Stomach (tissue), 4 donors: ENCODE data around the gene PRKCA.

Experiments used
- POLR2AphosphoS5 ChIP-seq, 3 donors: sonication (generic); formaldehyde crosslinking; IDR thresholded peaks; one replicate each; pipeline ENCODE4 v1.6.1; 2016; ENCODE audit warnings: antibody characterized with exemption in 3 of 3
- TF ChIP-seq, protein P1 (sequence below), 7 experiments: fragments of 450-650 bp in 4 of 7; fragments of 200-600 bp in 3 of 7; sonication (generic) in 3 of 7; IDR thresholded peaks; one replicate each; pipeline ENCODE4 v1.5.1; 2016 to 2019; ENCODE audit warnings: antibody characterized with exemption in 7 of 7, control low read depth in 2 of 7, mild to moderate bottlenecking in 1 of 7

- no peak for TF ChIP-seq POLR2AphosphoS5 (IDR thresholded peaks at IDR 0.05)
- TF ChIP-seq, protein P1, sequence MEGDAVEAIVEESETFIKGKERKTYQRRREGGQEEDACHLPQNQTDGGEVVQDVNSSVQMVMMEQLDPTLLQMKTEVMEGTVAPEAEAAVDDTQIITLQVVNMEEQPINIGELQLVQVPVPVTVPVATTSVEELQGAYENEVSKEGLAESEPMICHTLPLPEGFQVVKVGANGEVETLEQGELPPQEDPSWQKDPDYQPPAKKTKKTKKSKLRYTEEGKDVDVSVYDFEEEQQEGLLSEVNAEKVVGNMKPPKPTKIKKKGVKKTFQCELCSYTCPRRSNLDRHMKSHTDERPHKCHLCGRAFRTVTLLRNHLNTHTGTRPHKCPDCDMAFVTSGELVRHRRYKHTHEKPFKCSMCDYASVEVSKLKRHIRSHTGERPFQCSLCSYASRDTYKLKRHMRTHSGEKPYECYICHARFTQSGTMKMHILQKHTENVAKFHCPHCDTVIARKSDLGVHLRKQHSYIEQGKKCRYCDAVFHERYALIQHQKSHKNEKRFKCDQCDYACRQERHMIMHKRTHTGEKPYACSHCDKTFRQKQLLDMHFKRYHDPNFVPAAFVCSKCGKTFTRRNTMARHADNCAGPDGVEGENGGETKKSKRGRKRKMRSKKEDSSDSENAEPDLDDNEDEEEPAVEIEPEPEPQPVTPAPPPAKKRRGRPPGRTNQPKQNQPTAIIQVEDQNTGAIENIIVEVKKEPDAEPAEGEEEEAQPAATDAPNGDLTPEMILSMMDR (IDR thresholded peaks at IDR 0.05), result no peak
Observed at GRCh38 chr17:66810951-66811682, 508.7 kb downstream of the PRKCA start.
